Activated CD4-positive, alpha-beta T cell treated with anti-CD3 and anti-CD28 coated beads, Interleukin-2, amount 50 U/mL, for 1 hour (primary cell): ENCODE data around the gene F5.
"Not testable (repeated sequence)": the region's sequence is repeated elsewhere in the genome, so short reads cannot be mapped to it uniquely, and the experiment has no call there.

ENCODE experiments used
- DNase-seq: peaks from one replicate; pipeline ENCODE4 v3.0.0-alpha.2; 2020

Gene F5

GRCh38 chr1:169538998-169539871, 47.0 kb downstream of the F5 start:
- no peak for DNase-seq

DNA sequence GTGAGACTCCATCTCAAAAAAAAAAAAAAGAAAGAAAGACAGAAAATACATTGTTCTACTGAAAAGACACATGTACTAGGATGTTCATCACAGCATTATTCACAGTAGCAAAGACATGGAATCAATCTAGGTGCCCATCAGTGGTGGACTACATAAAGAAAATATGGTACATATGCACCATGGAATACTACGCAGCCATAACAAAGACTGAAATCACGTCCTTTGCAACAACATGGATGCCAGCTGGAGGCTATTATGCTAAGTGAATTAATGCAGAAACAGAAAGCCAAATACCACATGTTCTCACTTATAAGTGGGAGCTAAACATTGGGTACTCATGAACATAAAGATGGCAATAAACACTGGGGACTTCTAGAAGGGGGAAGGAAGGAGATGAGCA, 51.6 kb downstream of the F5 start:
- no peak for DNase-seq

DNA sequence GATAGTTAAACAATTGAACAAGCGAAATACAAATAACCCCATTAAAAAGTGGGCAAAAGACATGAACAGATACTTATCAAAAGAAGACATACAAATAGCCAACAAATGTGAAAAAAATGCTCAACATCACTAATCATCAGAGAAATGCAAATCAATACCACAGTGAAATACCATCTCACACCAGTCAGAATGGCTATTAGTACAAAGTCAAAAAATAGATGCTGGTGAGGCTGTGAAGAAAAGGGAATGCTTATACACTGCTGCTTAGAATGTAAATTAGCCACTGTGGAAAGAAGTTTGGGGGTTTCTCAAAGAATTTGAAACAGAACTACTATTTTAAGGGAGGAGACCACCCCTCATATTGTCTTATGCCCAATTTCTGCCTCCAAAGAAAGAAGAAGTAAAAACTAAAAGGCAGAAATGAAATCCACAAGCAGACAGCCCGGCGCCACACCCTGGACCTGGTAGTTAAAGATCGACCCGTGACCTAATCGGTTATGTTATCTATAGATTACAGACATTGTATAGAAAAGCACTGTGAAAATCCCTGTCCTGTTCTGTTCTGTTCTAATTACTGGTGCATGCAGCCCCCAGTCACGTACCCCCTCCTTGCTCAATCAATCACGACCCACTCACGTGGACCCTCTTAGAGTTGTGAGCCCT, 52.6 kb downstream of the F5 start:
- not testable (repeated sequence) for DNase-seq

- DNase-seq: no peak
Observed at GRCh38 chr1:169530448-169530847, 55.8 kb downstream of the F5 start.

DNA sequence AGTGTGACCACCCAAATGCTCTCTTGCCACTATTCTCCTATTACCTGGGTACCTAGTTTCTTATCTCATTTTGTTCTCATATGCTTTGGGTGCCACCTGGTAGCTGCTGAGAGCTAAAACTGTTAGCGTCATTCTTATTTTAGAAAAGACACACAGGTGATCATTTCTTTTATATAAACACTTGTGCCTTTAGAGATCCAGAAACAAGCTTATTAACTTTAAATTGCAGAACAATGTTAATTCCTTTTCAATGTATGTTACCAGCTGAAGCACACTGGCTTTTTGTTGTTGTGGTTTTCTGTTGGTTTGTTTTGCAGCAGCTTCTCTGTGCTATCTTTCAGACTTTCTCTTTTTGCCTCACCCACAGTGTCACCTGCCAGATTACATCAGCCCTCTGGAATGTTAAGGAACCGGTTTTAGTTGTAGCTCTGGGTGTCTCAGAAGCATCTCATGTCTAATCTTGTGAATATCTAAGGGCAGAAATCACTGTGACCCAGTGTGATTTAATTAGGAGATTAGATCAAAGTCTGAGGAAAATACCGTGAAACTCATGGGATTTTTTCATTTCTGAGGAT, 57.1 kb downstream of the F5 start:
- no peak for DNase-seq

- DNase-seq: no peak
Observed at GRCh38 chr1:169528215-169529067, 57.8 kb downstream of the F5 start.

GRCh38 chr1:169527451-169528214, 58.6 kb downstream of the F5 start:
- no peak for DNase-seq

DNA sequence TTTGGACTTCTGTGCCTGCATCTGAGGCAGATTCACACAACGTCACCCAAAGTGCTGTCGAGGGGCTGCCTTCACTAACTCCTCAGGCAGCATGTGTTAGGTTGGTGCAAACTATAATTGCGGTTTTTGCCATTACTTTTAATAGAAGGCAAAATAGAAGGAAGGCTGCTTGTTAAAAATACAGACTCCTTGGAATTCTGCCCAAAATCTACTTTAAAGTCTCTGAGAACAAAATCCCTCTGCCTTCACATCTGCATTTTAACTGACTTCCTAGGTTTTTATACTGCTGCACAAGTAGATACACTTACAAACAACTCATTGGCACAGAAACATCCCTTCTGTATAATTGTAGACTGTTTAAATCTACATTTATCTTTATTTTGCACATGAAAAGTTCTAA, 59.3 kb downstream of the F5 start:
- DNase-seq: no peak

GRCh38 chr1:169526120-169526832, 60.0 kb downstream of the F5 start:
- no peak for DNase-seq

GRCh38 chr1:169525391-169525790, 60.9 kb downstream of the F5 start:
- no peak for DNase-seq

DNA sequence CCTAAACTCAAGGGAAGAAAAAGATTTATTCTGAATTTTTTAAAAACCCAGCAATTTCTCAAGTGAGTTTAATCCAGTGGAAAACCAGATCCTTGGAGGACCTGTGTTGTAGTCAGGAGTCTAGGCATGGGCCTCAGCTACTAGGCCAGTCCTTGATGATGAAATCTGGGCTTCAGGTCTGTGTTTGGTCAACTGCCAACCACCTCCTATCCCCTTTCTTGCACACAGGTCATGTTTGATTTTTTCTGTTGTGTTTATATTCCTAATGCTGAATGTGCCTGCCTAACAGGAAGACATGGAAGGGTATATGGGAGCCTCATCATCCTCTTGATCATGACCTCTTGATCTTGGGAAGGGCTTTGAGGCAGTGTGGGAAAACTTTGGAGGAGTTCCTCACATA, 62.4 kb downstream of the F5 start:
- no peak for DNase-seq

GRCh38 chr1:169521226-169521625, 65.1 kb downstream of the F5 start:
- no peak for DNase-seq

- no peak for DNase-seq
Observed at GRCh38 chr1:169517558-169518186, 68.6 kb downstream of the F5 start.

GRCh38 chr1:169515641-169516040, 70.6 kb downstream of the F5 start:
- no peak for DNase-seq

- no peak for DNase-seq
Observed at GRCh38 chr1:169514566-169515270, 71.6 kb downstream of the F5 start.

DNA sequence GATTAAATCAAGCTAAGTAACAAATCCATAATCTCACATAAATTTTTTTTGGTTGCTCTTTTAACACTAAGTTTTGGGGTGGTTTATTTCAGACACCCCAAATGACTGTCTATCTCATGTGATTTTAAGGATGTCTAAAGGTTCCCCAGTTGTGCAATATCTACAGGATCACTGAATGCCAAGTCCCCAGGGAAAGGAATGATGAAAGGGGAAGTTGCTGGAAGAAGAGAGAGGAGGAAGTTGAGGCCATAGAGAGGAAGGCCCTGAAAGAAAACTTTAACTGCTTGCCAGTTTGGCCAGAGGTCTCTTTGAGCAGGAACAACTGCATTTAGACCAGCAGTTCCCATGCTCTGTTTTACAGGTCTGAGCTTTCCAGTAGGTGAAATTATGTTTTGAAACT, 73.1 kb downstream of the F5 start:
- no peak for DNase-seq

DNA sequence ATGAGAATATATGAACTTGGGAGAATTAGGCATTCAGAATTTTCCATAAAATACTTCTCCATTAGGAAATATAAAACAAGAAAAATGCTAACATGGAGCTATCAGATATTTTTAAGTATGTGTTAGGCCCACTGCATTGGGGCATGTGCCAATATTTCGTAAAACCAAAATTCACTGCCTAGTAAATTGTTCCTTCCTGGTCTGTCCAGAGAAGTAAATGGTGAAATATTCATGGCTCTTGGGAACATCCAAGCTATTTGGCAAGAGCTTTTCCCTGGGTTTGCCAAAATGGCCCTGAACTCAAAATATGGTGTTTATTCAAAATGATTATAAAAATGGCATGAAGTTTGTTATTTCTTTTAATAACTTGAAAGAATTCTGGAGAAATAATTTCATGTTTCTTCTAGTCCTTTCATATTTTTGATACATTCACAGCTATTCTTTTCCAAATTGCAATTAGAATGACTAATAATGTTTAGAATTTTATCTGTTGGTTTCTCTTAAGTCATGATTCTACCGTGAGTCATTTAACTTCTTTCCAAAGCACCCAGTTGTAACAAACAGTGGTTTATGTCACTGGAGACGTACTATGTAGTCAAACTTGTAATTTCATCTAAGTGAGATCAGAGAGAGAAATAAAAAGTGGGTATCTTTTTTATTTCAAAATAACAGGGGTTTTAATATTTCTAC, 74.8 kb downstream of the F5 start:
- no peak for DNase-seq

- no peak for DNase-seq
Observed at GRCh38 chr1:169510060-169510459, 76.2 kb downstream of the F5 start.

DNA sequence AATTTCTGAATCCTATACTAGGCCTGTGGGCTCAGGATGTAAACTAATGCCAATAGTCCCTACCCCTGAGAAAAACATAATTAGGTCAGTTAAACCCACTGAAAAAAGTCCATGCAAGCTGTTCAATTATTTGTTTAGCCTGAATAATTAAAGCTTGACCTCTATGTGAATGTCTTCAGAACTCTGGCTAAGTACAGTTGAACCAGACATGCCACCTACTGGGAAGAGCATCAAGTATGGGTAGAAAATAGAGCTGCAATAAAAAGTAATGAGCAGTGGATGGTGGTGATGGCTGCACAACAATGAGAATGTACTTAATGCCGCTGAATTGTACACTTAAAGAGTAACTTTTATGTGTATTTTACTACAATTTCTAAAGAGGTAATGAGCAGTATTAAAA, 76.9 kb downstream of the F5 start:
- no peak for DNase-seq
